22Rv1 (cell line): ENCODE measurements around the gene CDC6.

Source experiments
- CTCF ChIP-seq: fragments of 450-650 bp; IDR thresholded peaks from 2 replicates; pipeline ENCODE4 v1.5.1; 2017; ENCODE audit warnings: mild to moderate bottlenecking
- ZFX ChIP-seq: fragments of 450-650 bp; IDR thresholded peaks from 2 replicates; pipeline ENCODE4 v1.6.1; 2017; ENCODE audit warnings: antibody characterized with exemption, borderline replicate concordance

GRCh38 chr17:40287159-40287493 lies 553 bp upstream of the CDC6 start:
- TF ChIP-seq CTCF (no peak), ZFX (no peak)
